ENCODE data around the gene FNDC3B.

The FNDC3B gene

GRCh38 chr3:172296248-172296974 lies 257.0 kb downstream of the FNDC3B start:
- peaks cover 4% of the 10 kb centered on the region; the same call in 1 of the 2 replicates for H4K20me1 ChIP-seq (ENCODE audit: insufficient read depth, low read length)
- no peak overlapping the region for H2AFZ ChIP-seq (ENCODE audit: low read length)
- H3K79me2 ChIP-seq (ENCODE audit: low read length) = peaks cover 21% of the 10 kb centered on the region
- H3K27me3 ChIP-seq (replicated peaks; ENCODE audit: insufficient read depth, low read length) = no peaks in the 10 kb centered on the region
- H3K36me3 ChIP-seq (replicated peaks; ENCODE audit: insufficient read depth, low read length) = peaks cover 20% of the 10 kb centered on the region; the same call in 1 of the 2 replicates
- H3K9me2 ChIP-seq (replicated peaks; ENCODE audit: insufficient read depth, low read length) = no peaks in the 10 kb centered on the region
- no peaks in the 10 kb centered on the region for H3F3A ChIP-seq (ENCODE audit: insufficient read depth, low read length)
- DNase-seq = no peak
- no peaks in the 10 kb centered on the region for H3K4me1 ChIP-seq (ENCODE audit: low read length)
- H3K9me3 ChIP-seq (replicated peaks; ENCODE audit: insufficient read depth, low read length) = no peaks in the 10 kb centered on the region
- TF ChIP-seq EZH2phosphoT487 (IDR thresholded peaks at IDR 0.05; ENCODE audit: low read length) (no peak), EZH2 (optimal IDR thresholded peaks at IDR 0.05; ENCODE audit: low read depth, low read length) (no peak), CTCF (IDR thresholded peaks at IDR 0.05; ENCODE audit: low read length) (no peak)
- H3K4me3 ChIP-seq (ENCODE audit: low read length) = no peak overlapping the region
- no peak overlapping the region for H3K27ac ChIP-seq (ENCODE audit: low read length)
- no peak overlapping the region for H3K4me2 ChIP-seq (ENCODE audit: low read depth, low read length)
- no peak overlapping the region for H3K9ac ChIP-seq (ENCODE audit: low read length)

GRCh38 chr3:172296975-172297332 lies 257.6 kb downstream of the FNDC3B start:
- H3K9me3 ChIP-seq (replicated peaks; ENCODE audit: insufficient read depth, low read length) = no peaks in the 10 kb centered on the region
- H3K9ac ChIP-seq (ENCODE audit: low read length) = no peak overlapping the region
- H4K20me1 ChIP-seq (ENCODE audit: insufficient read depth, low read length) = peaks cover 4% of the 10 kb centered on the region; the same call in 1 of the 2 replicates
- DNase-seq = no peak
- H3K9me2 ChIP-seq (replicated peaks; ENCODE audit: insufficient read depth, low read length) = no peaks in the 10 kb centered on the region
- peaks cover 16% of the 10 kb centered on the region for H3K79me2 ChIP-seq (ENCODE audit: low read length)
- no peak overlapping the region for H2AFZ ChIP-seq (ENCODE audit: low read length)
- H3K4me3 ChIP-seq (ENCODE audit: low read length) = no peak overlapping the region
- no peaks in the 10 kb centered on the region for H3K27me3 ChIP-seq (replicated peaks; ENCODE audit: insufficient read depth, low read length)
- H3K36me3 ChIP-seq (replicated peaks; ENCODE audit: insufficient read depth, low read length) = peaks cover 20% of the 10 kb centered on the region; the same call in 1 of the 2 replicates
- H3F3A ChIP-seq (ENCODE audit: insufficient read depth, low read length) = no peaks in the 10 kb centered on the region
- H3K4me2 ChIP-seq (ENCODE audit: low read depth, low read length) = no peak overlapping the region
- no peaks in the 10 kb centered on the region for H3K4me1 ChIP-seq (ENCODE audit: low read length)
- H3K27ac ChIP-seq (ENCODE audit: low read length) = no peak overlapping the region
- TF ChIP-seq CTCF (IDR thresholded peaks at IDR 0.05; ENCODE audit: low read length) (no peak), EZH2 (optimal IDR thresholded peaks at IDR 0.05; ENCODE audit: low read depth, low read length) (no peak), EZH2phosphoT487 (IDR thresholded peaks at IDR 0.05; ENCODE audit: low read length) (no peak)

GRCh38 chr3:172298247-172298646 lies 258.9 kb downstream of the FNDC3B start:
- no peak for TF ChIP-seq CTCF (IDR thresholded peaks at IDR 0.05; ENCODE audit: low read length)
- no peak for TF ChIP-seq EZH2 (optimal IDR thresholded peaks at IDR 0.05; ENCODE audit: low read depth, low read length)
- no peak for TF ChIP-seq EZH2phosphoT487 (IDR thresholded peaks at IDR 0.05; ENCODE audit: low read length)
- H3K4me2 ChIP-seq (ENCODE audit: low read depth, low read length) = no peak overlapping the region
- H3K9me3 ChIP-seq (replicated peaks; ENCODE audit: insufficient read depth, low read length) = no peaks in the 10 kb centered on the region
- H3K9ac ChIP-seq (ENCODE audit: low read length) = no peak overlapping the region
- H3K9me2 ChIP-seq (replicated peaks; ENCODE audit: insufficient read depth, low read length) = no peaks in the 10 kb centered on the region
- no peak overlapping the region for H2AFZ ChIP-seq (ENCODE audit: low read length)
- no peak overlapping the region for H3K4me3 ChIP-seq (ENCODE audit: low read length)
- H3K79me2 ChIP-seq (ENCODE audit: low read length) = 0 out of 2 replicates have a peak, but pooled peaks cover 3% of the 10 kb centered on the region
- H3K27ac ChIP-seq (ENCODE audit: low read length) = no peak overlapping the region
- no peaks in the 10 kb centered on the region for H3K4me1 ChIP-seq (ENCODE audit: low read length)
- H3F3A ChIP-seq (ENCODE audit: insufficient read depth, low read length) = no peaks in the 10 kb centered on the region
- H3K27me3 ChIP-seq (replicated peaks; ENCODE audit: insufficient read depth, low read length) = no peaks in the 10 kb centered on the region
- no peak for DNase-seq
- H4K20me1 ChIP-seq (ENCODE audit: insufficient read depth, low read length) = no peaks in the 10 kb centered on the region; the same call in 1 of the 2 replicates
- H3K36me3 ChIP-seq (replicated peaks; ENCODE audit: insufficient read depth, low read length) = peaks cover 14% of the 10 kb centered on the region; the same call in 1 of the 2 replicates
